Suprapubic skin (tissue), 4 donors: Measurements from ENCODE around the gene S100A3.

Experiments
- EP300 ChIP-seq: sonication (generic); formaldehyde crosslinking; IDR thresholded peaks from one replicate; pipeline ENCODE4 v1.6.1; 2017; ENCODE audit warnings: antibody characterized with exemption
- POLR2A ChIP-seq, 2 donors: fragments of 450-650 bp; IDR thresholded peaks; one replicate each; pipeline ENCODE4 v1.6.1; 2017; ENCODE audit warnings: antibody characterized with exemption in 2 of 2, mild to moderate bottlenecking in 2 of 2, moderate library complexity in 2 of 2
- POLR2AphosphoS5 ChIP-seq, 3 donors: sonication (generic); formaldehyde crosslinking; IDR thresholded peaks; one replicate each; pipeline ENCODE4 v1.6.1; 2017; ENCODE audit warnings: antibody characterized with exemption in 3 of 3
- TF ChIP-seq, protein P1 (sequence below), 2 donors: fragments of 200-600 bp in 1 of 2; fragments of 450-650 bp in 1 of 2; sonication (generic) in 1 of 2; IDR thresholded peaks; one replicate each; pipeline ENCODE4 v1.5.1; 2016 to 2019; ENCODE audit warnings: antibody characterized with exemption in 2 of 2, mild to moderate bottlenecking in 1 of 2, moderate library complexity in 1 of 2

DNA sequence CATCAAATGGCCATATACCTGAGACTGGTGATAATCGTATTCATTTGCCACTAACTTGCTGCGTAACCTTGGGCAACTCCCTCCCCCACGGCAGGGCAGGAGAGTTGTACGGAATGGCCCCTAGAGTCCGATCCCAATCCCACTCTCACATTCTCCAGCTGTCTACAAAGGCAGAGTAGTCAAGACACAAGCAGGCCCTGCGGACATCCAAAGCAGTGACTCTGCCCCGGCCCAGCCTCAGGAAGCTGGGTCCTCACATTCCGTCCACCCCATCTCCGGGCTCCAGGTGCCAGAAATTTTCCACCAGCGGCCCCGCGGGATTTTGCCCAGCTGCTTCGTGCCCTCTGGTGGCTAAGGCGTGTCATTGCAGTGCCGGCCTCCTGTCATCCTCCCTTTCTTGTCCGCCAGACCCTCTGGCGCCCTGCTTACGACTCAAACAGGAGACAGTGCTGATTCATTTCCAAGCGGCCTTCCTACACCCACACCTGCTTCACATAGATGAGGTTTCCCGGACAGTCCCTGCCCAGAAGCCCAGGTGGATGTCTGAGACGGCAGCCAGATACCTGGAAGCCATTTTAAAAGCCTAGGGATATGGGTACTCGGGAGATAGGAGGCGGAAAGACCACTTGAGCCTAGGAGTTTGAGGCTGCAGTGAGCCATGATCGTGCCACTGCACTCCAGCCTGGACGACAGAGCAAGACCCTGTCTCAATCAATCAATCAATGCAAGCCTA lies 19.5 kb upstream of the S100A3 start:
- TF ChIP-seq, protein P1, sequence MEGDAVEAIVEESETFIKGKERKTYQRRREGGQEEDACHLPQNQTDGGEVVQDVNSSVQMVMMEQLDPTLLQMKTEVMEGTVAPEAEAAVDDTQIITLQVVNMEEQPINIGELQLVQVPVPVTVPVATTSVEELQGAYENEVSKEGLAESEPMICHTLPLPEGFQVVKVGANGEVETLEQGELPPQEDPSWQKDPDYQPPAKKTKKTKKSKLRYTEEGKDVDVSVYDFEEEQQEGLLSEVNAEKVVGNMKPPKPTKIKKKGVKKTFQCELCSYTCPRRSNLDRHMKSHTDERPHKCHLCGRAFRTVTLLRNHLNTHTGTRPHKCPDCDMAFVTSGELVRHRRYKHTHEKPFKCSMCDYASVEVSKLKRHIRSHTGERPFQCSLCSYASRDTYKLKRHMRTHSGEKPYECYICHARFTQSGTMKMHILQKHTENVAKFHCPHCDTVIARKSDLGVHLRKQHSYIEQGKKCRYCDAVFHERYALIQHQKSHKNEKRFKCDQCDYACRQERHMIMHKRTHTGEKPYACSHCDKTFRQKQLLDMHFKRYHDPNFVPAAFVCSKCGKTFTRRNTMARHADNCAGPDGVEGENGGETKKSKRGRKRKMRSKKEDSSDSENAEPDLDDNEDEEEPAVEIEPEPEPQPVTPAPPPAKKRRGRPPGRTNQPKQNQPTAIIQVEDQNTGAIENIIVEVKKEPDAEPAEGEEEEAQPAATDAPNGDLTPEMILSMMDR (IDR thresholded peaks at IDR 0.05) = peak; percentile 97 to 99
- peak in 1 of 3 donors; percentile 85 for TF ChIP-seq POLR2AphosphoS5 (IDR thresholded peaks at IDR 0.05)
- peak in 1 of 2 donors; percentile 33 for TF ChIP-seq POLR2A (IDR thresholded peaks at IDR 0.05)
- no peak for TF ChIP-seq EP300
